ENCODE measurements around the gene SLC37A1.

The SLC37A1 gene

DNA sequence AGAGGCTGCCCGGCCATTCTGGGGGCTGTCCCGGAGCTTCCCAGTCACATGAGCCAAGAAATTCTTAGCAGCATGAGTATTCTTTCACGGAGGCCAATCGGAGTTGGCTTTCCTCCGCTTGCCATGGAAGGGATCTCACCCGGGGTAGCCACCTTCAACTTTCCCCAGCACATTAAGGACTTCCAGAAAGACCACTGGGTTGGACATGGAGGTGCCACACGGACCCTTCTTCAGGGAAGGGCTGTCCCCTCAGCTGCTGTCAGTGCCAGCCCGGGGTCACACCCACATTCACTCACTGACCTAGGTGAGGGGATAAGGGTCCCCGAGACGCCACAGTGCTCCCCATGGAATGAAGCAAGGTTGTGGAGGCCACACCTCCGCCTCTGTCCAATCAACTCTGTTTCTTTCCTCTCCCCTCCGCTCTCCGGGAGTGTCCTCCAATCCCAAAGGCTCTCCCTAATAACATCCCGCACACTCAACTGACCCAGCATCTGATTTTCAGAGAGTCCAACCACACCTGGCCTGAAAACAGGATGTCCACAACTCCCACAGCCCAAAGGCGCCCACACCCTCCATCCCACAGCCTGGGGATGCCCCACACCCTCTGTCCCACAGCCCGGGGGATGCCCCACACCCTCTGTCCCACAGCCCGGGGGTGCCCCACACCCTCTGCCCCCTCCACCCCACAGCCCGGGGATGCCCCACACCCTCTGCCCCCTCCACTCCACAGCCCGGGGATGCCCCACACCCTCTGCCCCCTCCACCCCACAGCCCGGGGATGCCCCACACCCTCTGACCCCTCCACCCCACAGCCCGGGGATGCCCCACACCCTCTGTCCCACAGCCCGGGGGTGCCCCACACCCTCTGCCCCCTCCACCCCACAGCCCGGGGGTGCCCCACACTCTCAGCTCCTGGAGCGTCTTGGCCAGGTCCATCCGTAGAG lies 37.0 kb upstream of the SLC37A1 start:
- TF ChIP-seq, protein P1, sequence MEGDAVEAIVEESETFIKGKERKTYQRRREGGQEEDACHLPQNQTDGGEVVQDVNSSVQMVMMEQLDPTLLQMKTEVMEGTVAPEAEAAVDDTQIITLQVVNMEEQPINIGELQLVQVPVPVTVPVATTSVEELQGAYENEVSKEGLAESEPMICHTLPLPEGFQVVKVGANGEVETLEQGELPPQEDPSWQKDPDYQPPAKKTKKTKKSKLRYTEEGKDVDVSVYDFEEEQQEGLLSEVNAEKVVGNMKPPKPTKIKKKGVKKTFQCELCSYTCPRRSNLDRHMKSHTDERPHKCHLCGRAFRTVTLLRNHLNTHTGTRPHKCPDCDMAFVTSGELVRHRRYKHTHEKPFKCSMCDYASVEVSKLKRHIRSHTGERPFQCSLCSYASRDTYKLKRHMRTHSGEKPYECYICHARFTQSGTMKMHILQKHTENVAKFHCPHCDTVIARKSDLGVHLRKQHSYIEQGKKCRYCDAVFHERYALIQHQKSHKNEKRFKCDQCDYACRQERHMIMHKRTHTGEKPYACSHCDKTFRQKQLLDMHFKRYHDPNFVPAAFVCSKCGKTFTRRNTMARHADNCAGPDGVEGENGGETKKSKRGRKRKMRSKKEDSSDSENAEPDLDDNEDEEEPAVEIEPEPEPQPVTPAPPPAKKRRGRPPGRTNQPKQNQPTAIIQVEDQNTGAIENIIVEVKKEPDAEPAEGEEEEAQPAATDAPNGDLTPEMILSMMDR (conservative IDR thresholded peaks at IDR 0.05; ENCODE audit: low read depth): no peak
- CTCF ChIA-PET: interaction anchor here (0.6 to 0.8 kb wide), 2 partner anchors 10 to 17 kb away, joined by 3 read pairs; no protein-coding TSS in a partner anchor
- DNase-seq (ENCODE audit: low spot score): no peak
- POLR2A ChIA-PET (ENCODE audit: low non-redundant PET): interaction anchor here (0.6 kb wide), 1 partner anchor 17 kb away, joined by 3 read pairs; no protein-coding TSS in a partner anchor
- no peak overlapping the region for H3K27ac ChIP-seq

DNA sequence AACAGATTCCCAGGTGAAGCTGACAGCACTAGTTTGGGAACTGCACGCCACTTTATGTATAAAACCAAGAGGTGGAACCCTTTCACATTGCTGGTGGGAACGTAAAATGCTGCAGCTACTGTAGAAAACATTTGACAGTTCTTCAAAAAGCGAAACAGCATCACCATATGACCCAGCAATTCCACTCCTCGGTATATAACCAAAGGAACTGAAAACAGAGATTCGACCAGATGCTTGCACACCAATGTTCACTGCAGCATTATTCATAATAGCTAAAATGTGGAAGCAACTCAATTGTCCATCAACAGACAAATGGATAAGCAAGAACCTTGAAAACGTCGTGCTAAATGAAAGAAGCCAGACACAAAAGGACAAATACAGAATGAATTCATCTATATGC lies 35.1 kb upstream of the SLC37A1 start:
- H3K27ac ChIP-seq: no peak overlapping the region
- TF ChIP-seq, protein P1 (conservative IDR thresholded peaks at IDR 0.05; ENCODE audit: low read depth): no peak
- DNase-seq (ENCODE audit: low spot score): no peak
- ChIA-PET POLR2A (ENCODE audit: low non-redundant PET) (no interaction called here), CTCF (no interaction called here)

DNA sequence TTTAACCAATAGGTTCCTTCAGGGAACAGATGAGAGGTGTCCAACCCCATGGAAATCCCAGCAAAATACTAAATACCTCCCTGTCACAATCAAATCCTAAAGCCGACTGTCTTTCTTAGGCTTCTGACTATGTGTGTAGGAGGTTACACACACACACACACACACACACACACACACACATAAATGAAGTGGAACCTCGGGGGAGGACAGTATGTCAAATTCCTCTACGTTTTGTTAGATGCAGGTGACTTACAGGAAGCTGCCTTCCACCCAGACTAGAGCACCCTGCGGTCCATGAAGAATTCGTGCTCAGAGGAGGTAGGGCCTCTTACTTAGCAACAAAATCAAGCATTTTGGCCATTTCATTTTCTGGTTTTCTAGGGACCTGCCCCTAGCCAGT lies 34.1 kb upstream of the SLC37A1 start:
- DNase-seq (ENCODE audit: low spot score): no peak
- CTCF ChIA-PET: no interaction called here
- POLR2A ChIA-PET (ENCODE audit: low non-redundant PET): no interaction called here
- TF ChIP-seq, protein P1 (conservative IDR thresholded peaks at IDR 0.05; ENCODE audit: low read depth): no peak
- H3K27ac ChIP-seq: no peak overlapping the region

DNA sequence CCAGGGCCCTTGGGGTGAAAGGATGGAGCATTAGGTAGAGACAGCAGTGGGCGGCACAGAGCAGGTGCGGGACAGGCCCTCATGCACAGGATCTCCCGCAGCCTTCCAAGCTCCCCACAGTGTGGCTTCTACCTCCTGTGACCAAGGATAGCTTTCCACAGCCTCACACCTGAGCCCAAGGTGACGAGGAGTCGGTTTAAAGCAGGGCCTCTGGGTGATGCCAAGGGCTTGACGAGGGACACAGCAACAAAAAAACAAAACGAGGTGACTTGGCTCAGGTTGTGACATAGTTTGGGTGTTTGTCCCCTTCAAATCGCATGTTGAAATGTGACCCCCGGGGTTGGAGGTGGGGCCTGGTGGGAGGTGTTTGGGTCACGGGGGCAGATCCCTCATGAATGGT lies 32.9 kb upstream of the SLC37A1 start:
- ChIA-PET POLR2A (ENCODE audit: low non-redundant PET) (no interaction called here), CTCF (no interaction called here)
- no peak for DNase-seq (ENCODE audit: low spot score)
- H3K27ac ChIP-seq: no peak overlapping the region
- TF ChIP-seq, protein P1 (conservative IDR thresholded peaks at IDR 0.05; ENCODE audit: low read depth): no peak

DNA sequence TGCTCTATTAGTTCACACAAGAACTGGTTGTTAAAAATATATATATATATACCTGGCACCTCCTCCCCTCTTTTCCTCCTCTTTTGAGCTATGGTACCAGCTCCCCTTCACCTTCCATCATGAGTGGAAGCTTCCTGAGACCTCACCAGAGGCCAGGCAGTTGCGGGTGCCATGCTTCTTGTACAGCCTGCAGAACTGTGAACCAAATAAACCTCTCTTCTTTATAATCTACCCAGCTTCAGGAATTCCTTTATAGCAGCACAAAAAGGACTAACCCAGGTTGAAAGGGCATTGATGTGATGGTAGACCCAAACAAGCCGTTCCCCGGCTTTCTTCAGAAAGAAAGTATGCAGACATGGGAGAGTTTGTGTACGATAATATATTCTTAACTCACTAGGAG lies 32.5 kb upstream of the SLC37A1 start:
- DNase-seq (ENCODE audit: low spot score): no peak
- TF ChIP-seq, protein P1 (conservative IDR thresholded peaks at IDR 0.05; ENCODE audit: low read depth): no peak
- POLR2A ChIA-PET (ENCODE audit: low non-redundant PET): no interaction called here
- H3K27ac ChIP-seq: no peak overlapping the region
- CTCF ChIA-PET: no interaction called here

DNA sequence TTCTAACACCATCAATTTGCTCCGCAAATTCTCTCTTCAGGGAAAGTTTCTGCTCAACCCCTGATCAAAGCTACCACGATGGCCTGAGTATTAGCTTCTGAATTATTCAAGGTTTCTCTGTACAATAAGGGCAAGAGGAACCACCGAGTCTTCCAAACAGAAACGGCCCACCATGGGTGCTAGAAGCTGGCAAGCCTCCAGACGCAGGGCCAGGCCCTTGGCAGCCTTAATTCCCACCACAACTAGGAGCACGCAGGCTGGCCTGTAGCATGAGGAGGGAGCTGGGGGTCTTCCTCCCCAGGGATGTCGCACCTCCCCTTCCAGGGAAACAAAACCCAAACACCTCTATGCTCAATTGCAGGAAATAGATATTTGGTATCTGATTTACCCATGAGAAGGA lies 28.7 kb upstream of the SLC37A1 start:
- POLR2A ChIA-PET (ENCODE audit: low non-redundant PET): no interaction called here
- DNase-seq (ENCODE audit: low spot score): no peak
- CTCF ChIA-PET: interaction anchor here (0.7 kb wide), 1 partner anchor 18 kb away, joined by 3 read pairs; no protein-coding TSS in a partner anchor
- H3K27ac ChIP-seq: no peak overlapping the region
- TF ChIP-seq, protein P1 (conservative IDR thresholded peaks at IDR 0.05; ENCODE audit: low read depth): no peak

Data from RWPE1 (cell line).